ENCODE data around the gene PCNX1.
"Not testable (repeated sequence)": the region's sequence is repeated elsewhere in the genome, so short reads cannot be mapped to it uniquely, and the experiment has no call there.

PCNX1 gene

GRCh38 chr14:71123579-71124135 is 216.4 kb downstream of the PCNX1 start:
- no peak for TF ChIP-seq CTCF (conservative IDR thresholded peaks at IDR 0.05; ENCODE audit: low read length)
- TF ChIP-seq EZH2phosphoT487 (IDR thresholded peaks at IDR 0.05; ENCODE audit: borderline replicate concordance) = no peak
- no peak overlapping the region for H3K4me2 ChIP-seq (ENCODE audit: low read depth, low read length, poor library complexity, severe bottlenecking)
- H3K4me3 ChIP-seq (ENCODE audit: low read length, poor library complexity, severe bottlenecking) = no peak overlapping the region
- no peaks in the 10 kb centered on the region for H3K9me3 ChIP-seq (ENCODE audit: insufficient read depth, low read depth, low read length)
- H3K36me3 ChIP-seq (ENCODE audit: insufficient read depth, low read length) = no peaks in the 10 kb centered on the region
- no peak overlapping the region for H2AFZ ChIP-seq (ENCODE audit: low read length)
- no peaks in the 10 kb centered on the region for H3K27me3 ChIP-seq (ENCODE audit: insufficient read depth, low read length, poor library complexity, severe bottlenecking)
- peaks cover 8% of the 10 kb centered on the region; the same call in 1 of the 2 replicates for H3K79me2 ChIP-seq (ENCODE audit: insufficient read depth, low read length)
- H3K9me2 ChIP-seq (replicated peaks; ENCODE audit: low read depth, low read length) = no peaks in the 10 kb centered on the region
- peaks cover 13% of the 10 kb centered on the region for H3K4me1 ChIP-seq (ENCODE audit: insufficient read depth, low read length, poor library complexity, severe bottlenecking)
- no peaks in the 10 kb centered on the region for H3F3A ChIP-seq (ENCODE audit: low read depth)
- H3K9ac ChIP-seq (ENCODE audit: low read depth, low read length, poor library complexity, severe bottlenecking) = no peak overlapping the region
- H4K20me1 ChIP-seq (ENCODE audit: insufficient read depth, low read length, poor library complexity, severe bottlenecking) = no peaks in the 10 kb centered on the region

GRCh38 chr14:71129716-71130490 is 222.6 kb downstream of the PCNX1 start:
- peak overlapping the region; percentile 51 for H3K4me3 ChIP-seq (ENCODE audit: low read length, poor library complexity, severe bottlenecking)
- not testable (repeated sequence) for H3K79me2 ChIP-seq (ENCODE audit: insufficient read depth, low read length); H3K36me3 ChIP-seq (ENCODE audit: insufficient read depth, low read length); H3K9me3 ChIP-seq (ENCODE audit: insufficient read depth, low read depth, low read length); H3K27me3 ChIP-seq (ENCODE audit: insufficient read depth, low read length, poor library complexity, severe bottlenecking); H3F3A ChIP-seq (ENCODE audit: low read depth); H3K9ac ChIP-seq (ENCODE audit: low read depth, low read length, poor library complexity, severe bottlenecking); H2AFZ ChIP-seq (ENCODE audit: low read length); H4K20me1 ChIP-seq (ENCODE audit: insufficient read depth, low read length, poor library complexity, severe bottlenecking); H3K9me2 ChIP-seq (replicated peaks; ENCODE audit: low read depth, low read length)
- H3K4me1 ChIP-seq (ENCODE audit: insufficient read depth, low read length, poor library complexity, severe bottlenecking) = peaks cover 18% of the 10 kb centered on the region
- peak overlapping the region; percentile 49 for H3K4me2 ChIP-seq (ENCODE audit: low read depth, low read length, poor library complexity, severe bottlenecking)

- H2AFZ ChIP-seq (ENCODE audit: low read length) = no peak overlapping the region
- H3K4me3 ChIP-seq (ENCODE audit: low read length, poor library complexity, severe bottlenecking) = peak overlapping the region; percentile 51
- no peak for TF ChIP-seq CTCF (conservative IDR thresholded peaks at IDR 0.05; ENCODE audit: low read length)
- TF ChIP-seq EZH2phosphoT487 (IDR thresholded peaks at IDR 0.05; ENCODE audit: borderline replicate concordance) = no peak
- H3K36me3 ChIP-seq (ENCODE audit: insufficient read depth, low read length) = no peaks in the 10 kb centered on the region
- H3K79me2 ChIP-seq (ENCODE audit: insufficient read depth, low read length) = no peaks in the 10 kb centered on the region
- no peaks in the 10 kb centered on the region for H3F3A ChIP-seq (ENCODE audit: low read depth)
- peaks cover 18% of the 10 kb centered on the region for H3K4me1 ChIP-seq (ENCODE audit: insufficient read depth, low read length, poor library complexity, severe bottlenecking)
- no peaks in the 10 kb centered on the region for H4K20me1 ChIP-seq (ENCODE audit: insufficient read depth, low read length, poor library complexity, severe bottlenecking)
- peak overlapping the region; percentile 49 for H3K4me2 ChIP-seq (ENCODE audit: low read depth, low read length, poor library complexity, severe bottlenecking)
- no peak overlapping the region for H3K9ac ChIP-seq (ENCODE audit: low read depth, low read length, poor library complexity, severe bottlenecking)
- no peaks in the 10 kb centered on the region for H3K27me3 ChIP-seq (ENCODE audit: insufficient read depth, low read length, poor library complexity, severe bottlenecking)
- H3K9me3 ChIP-seq (ENCODE audit: insufficient read depth, low read depth, low read length) = no peaks in the 10 kb centered on the region
- H3K9me2 ChIP-seq (replicated peaks; ENCODE audit: low read depth, low read length) = no peaks in the 10 kb centered on the region
These were observed 223.4 kb downstream of the PCNX1 start for GRCh38 chr14:71130491-71131179.

Data from Loucy (cell line).